ENCODE measurements around the gene HES2.
"Not testable (repeated sequence)": the region's sequence is repeated elsewhere in the genome, so short reads cannot be mapped to it uniquely, and the experiment has no call there.

HES2 gene

DNA sequence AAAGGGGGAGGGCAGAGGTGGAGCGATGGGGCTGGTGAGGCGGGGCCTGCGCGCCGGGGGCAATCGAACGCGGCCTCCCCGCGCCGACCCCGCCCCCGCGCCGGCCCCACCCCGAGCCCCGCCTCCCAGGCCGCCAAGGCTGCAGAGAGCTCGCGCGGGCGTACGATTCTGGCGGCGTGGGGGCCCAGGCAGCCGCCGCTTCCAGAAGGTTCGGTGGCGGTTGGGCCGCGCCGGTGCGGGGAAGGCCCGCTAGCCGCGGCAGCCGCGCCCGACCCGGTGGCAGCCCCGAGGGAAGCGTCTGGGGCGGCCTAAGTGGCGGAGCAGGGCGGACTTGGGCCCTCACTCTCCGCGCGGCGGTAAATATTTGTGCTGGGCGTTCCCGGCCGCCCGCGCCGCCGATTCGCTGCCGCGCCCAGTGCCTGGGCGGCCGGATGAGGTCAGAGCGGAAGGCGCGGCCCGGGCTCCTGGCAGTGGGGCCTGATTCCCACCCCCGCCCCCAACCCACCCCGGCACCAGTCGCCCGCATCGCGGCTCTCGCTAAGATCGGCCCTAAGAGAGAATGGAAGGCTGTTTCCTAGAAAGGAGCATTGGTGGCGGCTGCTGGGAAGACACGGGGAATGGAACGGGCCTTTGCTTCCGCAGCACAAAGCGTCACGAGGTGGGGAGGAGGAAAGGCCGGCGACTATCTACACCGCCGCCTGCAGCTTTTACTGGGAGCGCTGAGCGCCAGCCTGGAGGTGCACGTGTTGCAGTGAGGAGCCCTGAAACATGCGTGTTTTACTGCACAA is 26.1 kb downstream of the HES2 start, which contains the start of gene ACOT7:
Gene ACOT7, minus strand, starts transcription at position 368 of the 788 bp plus-strand sequence. CDS start 368 bp downstream, outside the sequence.
- Mint-ChIP-seq H3K27ac (peak within 1 kb of the TSS; percentile 84 to 90), H3K27me3 (no peaks in the 10 kb centered on the region), H3K9me3 (no peaks in the 10 kb centered on the region), H3K4me3 (peak within 1 kb of the TSS; percentile 79 to 82), H3K36me3 (ENCODE audit: insufficient read depth) (peaks cover 9% of the 10 kb centered on the region), H3K4me1 (ENCODE audit: low read depth in 2 of 2) (peaks cover 13 to 23% of the 10 kb centered on the region in 2 donors)
- ATAC-seq (replicated peaks) (peak; percentile 85), DNase-seq (peak; percentile 88 to 89 (median 89))

DNA sequence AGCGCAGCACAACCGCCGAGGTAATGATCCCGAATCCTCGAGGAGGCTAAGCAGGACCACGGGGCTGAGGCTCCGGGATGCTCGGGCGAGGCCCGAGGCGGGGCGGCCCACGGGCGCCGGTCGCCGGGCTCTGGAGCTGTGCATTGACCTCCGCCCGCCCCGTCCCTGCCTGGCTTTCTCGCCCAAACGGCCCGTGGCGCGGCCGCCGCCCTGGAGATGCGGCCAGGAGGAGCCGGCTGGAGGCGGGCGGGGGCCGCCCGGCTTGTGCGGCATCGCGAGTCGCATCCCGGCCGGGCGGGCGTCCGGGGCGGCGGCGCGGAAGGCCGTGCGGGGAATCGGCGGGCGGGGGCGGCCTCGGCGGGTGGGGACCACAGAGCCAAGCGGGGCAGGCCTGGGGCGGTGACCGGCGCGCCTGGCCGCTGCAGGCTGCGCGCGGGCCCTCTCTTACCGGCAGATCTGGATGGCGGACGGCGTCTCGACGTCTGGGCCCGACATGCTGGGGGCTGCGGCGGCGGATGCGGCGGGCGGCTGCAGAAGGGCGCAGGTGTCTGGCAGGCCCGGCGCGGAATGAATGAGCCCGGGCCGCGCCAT is 26.8 kb downstream of the HES2 start:
- Mint-ChIP-seq H3K9me3 (no peaks in the 10 kb centered on the region), H3K27me3 (no peaks in the 10 kb centered on the region), H3K4me3 (peak overlapping the region; percentile 79 to 82), H3K36me3 (ENCODE audit: insufficient read depth) (peaks cover 9% of the 10 kb centered on the region), H3K27ac (peak overlapping the region; percentile 84 to 90), H3K4me1 (ENCODE audit: low read depth in 2 of 2) (peaks cover 13 to 23% of the 10 kb centered on the region in 2 donors)
- ATAC-seq (replicated peaks) (no peak), DNase-seq (no peak)

DNA sequence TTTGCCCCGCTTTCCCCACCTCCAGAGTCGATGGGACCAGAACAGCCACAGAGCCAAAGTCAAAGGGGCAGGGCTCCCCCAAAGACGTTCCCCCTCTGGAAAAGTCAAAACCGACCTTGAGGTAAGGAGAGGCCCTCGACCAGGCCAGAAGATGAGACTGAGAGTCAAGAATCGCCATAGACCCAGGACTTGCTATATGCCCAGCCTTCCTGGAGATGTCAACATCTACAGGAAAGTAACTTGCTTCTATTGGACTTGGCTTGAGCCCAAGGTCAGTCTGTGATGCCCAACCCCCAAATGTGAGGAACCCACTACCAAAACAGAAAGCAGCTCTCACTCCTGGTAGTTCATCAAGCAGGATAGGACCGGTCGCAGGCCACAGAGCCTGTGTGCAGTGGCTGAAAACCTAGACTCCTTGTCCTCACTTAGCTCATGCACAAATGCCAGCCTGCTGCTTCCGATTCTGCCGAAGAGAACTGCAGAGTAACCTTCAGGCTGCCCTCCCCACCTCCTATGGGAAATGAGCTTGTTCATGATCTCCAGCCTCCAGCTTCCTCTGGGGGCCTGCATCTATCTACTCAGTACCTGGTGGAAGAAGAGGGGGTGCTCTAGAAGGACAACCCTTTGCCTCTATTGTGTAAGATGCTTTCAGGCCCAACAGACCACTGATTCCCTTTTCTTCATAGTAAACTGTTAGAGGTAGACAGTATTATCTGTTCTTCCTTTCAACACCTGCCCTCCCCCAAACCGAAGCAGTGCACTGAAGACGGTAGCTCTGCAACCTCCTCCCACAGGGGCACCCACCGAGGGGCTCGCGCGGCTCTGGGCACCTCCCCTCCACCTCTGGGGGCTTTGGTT is 27.5 kb downstream of the HES2 start:
- H3K27me3 Mint-ChIP-seq = no peaks in the 10 kb centered on the region
- peaks cover 9% of the 10 kb centered on the region for H3K36me3 Mint-ChIP-seq (ENCODE audit: insufficient read depth)

DNA sequence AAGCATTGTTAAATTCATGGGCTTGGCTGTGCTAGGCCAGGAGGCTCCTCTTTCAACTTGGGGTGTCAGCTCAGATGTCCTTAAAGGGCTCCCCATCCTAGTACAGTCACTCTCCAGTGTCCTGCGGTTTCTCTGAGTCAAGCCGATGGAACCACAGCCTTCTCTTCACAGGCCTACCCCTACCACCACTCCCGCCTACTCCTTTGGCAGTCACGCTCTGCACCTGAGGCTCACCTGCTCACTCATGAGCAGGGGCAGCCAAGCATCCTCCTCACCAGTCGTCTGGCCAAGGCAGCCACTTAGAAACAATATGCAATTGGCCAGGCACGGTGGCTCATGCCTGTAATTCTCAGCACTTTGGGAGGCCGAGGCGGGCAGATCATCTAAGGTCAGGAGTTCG is 29.7 kb downstream of the HES2 start:
- no peak overlapping the region for H3K27ac Mint-ChIP-seq
- H3K4me1 Mint-ChIP-seq (ENCODE audit: low read depth in 2 of 2) = peaks cover 13 to 18% of the 10 kb centered on the region in 2 donors
- no peak for ATAC-seq (replicated peaks)
- no peaks in the 10 kb centered on the region for H3K9me3 Mint-ChIP-seq
- H3K4me3 Mint-ChIP-seq = no peak overlapping the region
- H3K36me3 Mint-ChIP-seq (ENCODE audit: insufficient read depth) = peaks cover 9% of the 10 kb centered on the region
- DNase-seq = no peak
- H3K27me3 Mint-ChIP-seq = no peaks in the 10 kb centered on the region

More for the DNA sequence above, 27.5 kb downstream of the HES2 start:
- Mint-ChIP-seq H3K4me1 (ENCODE audit: low read depth in 2 of 2) (peaks cover 13 to 23% of the 10 kb centered on the region in 2 donors), H3K9me3 (no peaks in the 10 kb centered on the region), H3K4me3 (peak overlapping the region; percentile 79 to 82), H3K27ac (peak overlapping the region in 1 of 2 donors; percentile 84)
- ATAC-seq (replicated peaks) (no peak), DNase-seq (peak in 1 of 3 experiments; percentile 18)

DNA sequence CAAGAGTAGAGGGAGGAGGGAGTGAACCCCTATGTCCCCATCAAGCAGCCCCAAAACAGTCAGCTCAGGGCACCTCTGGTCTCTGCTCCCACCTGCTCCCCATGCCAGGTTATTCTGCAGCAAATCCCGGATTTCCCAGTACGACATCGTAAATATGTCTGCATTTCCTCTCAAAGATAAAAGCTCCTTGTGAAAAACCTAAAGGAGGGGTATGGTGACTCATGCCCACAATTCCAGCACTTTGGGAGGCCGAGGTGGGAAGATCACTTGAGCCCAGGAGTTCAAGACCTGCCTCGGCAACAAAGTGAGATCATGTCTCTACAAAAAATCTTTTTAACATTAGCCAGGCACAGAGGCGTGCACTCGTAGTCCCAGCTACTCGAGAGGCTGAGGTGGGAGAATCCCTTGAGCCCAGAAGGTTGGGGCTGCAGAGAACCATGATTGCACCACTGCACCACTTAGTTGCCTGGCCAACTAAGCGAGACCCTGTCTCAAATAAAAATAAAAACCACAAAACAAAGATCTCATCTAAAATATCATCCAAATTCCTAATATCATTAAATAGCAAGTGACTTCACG is 33.3 kb downstream of the HES2 start:
- DNase-seq = no peak

DNA sequence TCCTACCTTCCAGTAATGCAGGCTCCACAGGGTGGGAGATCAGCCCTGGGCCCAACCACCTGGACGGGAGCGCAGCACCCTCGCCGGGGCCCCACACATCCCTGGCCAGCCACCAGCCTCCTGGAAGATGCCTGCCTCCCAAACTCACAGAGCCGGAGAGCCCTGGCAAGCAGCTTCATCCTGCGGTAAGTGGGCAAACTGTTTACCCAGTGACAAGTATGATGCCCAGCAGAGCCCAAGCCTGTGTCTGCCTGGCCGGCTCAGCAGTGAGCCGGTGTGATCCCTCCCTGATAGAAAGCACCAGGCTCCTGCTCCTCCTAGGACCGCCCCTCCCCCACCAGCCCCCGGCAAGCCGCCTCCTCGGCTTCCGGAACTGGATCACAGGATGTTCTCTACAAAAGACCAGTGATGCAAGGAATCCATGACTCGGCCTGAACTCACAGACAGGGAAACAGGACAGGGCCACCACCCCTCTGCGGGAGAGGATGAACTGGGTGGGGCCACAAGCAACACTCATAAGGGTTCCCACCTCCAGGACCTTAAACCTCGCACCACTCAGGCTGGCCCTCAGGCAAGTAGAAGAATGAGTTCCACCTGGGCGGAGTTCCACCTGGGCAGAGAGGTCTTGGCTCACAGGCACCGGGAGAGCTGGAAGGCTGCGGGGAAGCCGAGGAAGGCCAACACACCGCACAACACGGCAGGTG is 34.1 kb downstream of the HES2 start:
- Mint-ChIP-seq H3K36me3 (ENCODE audit: insufficient read depth) (no peaks in the 10 kb centered on the region), H3K4me1 (ENCODE audit: low read depth in 2 of 2) (peaks cover 0 to 1% of the 10 kb centered on the region in 2 donors), H3K27ac (no peak overlapping the region), H3K27me3 (no peaks in the 10 kb centered on the region), H3K4me3 (no peak overlapping the region), H3K9me3 (no peaks in the 10 kb centered on the region)
- no peak for ATAC-seq (replicated peaks)
- DNase-seq = no peak

More for the DNA sequence above, 33.3 kb downstream of the HES2 start:
- Mint-ChIP-seq H3K27ac (no peak overlapping the region), H3K27me3 (no peaks in the 10 kb centered on the region), H3K4me3 (no peak overlapping the region), H3K36me3 (ENCODE audit: insufficient read depth) (no peaks in the 10 kb centered on the region), H3K9me3 (no peaks in the 10 kb centered on the region), H3K4me1 (ENCODE audit: low read depth in 2 of 2) (peaks cover 0 to 1% of the 10 kb centered on the region in 2 donors)
- ATAC-seq (replicated peaks) = no peak

DNA sequence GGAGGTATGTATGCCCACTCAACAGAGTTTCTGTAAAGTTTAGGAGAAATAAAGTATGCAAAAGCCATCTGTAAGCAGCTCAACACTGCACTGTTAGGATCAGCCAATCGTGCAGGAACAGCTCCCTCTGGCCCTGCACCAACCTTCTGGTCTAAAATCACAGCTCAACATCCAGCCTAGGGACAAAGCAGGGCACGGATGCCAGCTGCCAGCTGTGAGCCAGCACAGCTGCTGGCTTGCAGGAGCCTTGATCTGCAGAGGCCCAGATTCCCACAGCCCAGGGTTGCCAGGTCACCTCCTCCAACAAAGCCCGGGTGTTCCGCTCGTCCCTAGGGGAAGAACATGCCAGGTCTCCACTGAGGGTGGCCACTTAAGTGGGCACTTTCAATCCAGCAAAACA is 34.8 kb downstream of the HES2 start:
- no peak for DNase-seq

DNA sequence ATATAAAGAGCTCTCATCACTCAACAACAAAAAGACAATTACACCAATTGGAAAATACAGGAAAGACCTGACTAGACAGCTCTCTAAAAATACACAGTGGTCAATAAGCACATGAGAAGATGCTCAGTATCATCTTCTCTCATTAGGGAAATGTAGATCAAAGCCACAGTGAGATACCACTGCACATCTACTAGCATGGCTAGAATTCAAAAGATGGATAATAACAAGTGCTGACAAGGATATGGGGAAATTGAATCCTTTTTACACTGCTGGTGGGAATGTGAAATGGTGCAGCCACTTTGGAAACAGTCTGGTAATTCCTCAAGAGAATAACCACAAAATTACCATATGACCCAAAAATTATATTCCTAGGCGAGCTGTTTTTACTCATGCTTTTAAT is 35.6 kb downstream of the HES2 start:
- H3K4me1 Mint-ChIP-seq (ENCODE audit: low read depth in 2 of 2) = peaks cover 1 to 4% of the 10 kb centered on the region in 2 donors
- no peaks in the 10 kb centered on the region for H3K9me3 Mint-ChIP-seq
- no peak for ATAC-seq (replicated peaks)
- H3K4me3 Mint-ChIP-seq = no peak overlapping the region
- no peak for DNase-seq
- H3K27me3 Mint-ChIP-seq = no peaks in the 10 kb centered on the region
- H3K27ac Mint-ChIP-seq = no peak overlapping the region
- no peaks in the 10 kb centered on the region for H3K36me3 Mint-ChIP-seq (ENCODE audit: insufficient read depth)

More for the DNA sequence above, 34.8 kb downstream of the HES2 start:
- ATAC-seq (replicated peaks) = no peak
- Mint-ChIP-seq H3K4me3 (no peak overlapping the region), H3K27ac (no peak overlapping the region), H3K4me1 (ENCODE audit: low read depth in 2 of 2) (peaks cover 0 to under 1% of the 10 kb centered on the region in 2 donors), H3K9me3 (no peaks in the 10 kb centered on the region), H3K27me3 (no peaks in the 10 kb centered on the region), H3K36me3 (ENCODE audit: insufficient read depth) (no peaks in the 10 kb centered on the region)

DNA sequence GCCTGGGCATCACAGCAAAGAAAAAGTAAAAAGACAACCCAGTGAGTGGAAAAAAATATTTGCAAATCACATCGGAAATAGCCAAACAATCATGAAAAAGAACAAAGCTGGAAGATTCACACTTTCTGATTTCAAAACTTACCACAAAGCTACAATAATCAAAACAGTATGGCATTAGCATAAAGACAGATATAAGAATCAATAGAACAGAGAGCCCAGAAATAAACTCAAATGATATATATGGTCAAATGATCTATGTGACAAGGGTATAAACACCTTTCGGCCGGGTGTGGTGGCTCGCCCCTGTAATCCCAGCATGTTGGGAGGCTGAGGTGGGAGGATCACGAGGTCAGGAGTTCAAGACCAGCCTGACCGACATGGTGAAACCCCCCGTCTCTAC is 39.7 kb downstream of the HES2 start:
- Mint-ChIP-seq H3K36me3 (ENCODE audit: insufficient read depth) (no peaks in the 10 kb centered on the region), H3K27ac (peak overlapping the region in 1 of 2 donors; percentile 41), H3K9me3 (no peaks in the 10 kb centered on the region), H3K4me3 (no peak overlapping the region), H3K4me1 (ENCODE audit: low read depth in 2 of 2) (peaks cover 1 to 4% of the 10 kb centered on the region in 2 donors), H3K27me3 (no peaks in the 10 kb centered on the region)
- ATAC-seq (replicated peaks) = no peak
- no peak for DNase-seq

DNA sequence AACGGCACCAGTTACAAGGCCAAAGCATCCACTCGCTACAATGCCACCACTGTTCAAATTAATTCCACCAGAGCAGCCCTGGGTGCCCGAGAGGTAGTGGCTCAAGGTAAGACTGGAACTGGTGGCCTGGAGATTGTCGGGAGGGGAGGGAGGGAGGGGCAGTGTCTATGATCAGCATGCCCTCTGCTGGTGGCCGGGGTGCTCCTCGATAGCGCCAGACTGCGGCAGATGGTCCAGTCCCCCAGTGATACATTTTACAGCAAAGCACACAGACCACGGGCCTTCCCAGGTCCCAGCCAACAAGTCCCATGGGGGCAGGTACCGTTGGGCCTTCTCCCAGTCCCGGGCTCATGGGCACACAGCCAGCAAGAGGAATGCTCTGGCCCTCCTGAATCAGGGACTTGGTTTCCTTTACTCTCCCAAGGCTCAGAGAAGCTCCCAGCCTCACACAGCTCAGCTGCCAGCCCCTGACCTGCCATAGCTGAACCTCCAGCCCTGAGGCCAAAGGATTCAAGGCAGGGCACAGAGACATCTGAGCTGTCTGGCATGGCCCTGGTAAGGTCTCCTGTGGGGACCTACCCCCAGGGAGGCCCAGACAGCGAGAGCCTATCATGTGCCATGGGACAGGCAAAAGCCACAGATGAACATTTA is 41.5 kb downstream of the HES2 start:
- ATAC-seq (replicated peaks) (no peak), DNase-seq (no peak)
- no peaks in the 10 kb centered on the region for H3K27me3 Mint-ChIP-seq
- no peaks in the 10 kb centered on the region for H3K9me3 Mint-ChIP-seq
- no peaks in the 10 kb centered on the region for H3K36me3 Mint-ChIP-seq (ENCODE audit: insufficient read depth)
- H3K27ac Mint-ChIP-seq = peak overlapping the region in 1 of 2 donors; percentile 15
- no peak overlapping the region for H3K4me3 Mint-ChIP-seq
- H3K4me1 Mint-ChIP-seq (ENCODE audit: low read depth in 2 of 2) = peaks cover 1 to 4% of the 10 kb centered on the region in 2 donors

DNA sequence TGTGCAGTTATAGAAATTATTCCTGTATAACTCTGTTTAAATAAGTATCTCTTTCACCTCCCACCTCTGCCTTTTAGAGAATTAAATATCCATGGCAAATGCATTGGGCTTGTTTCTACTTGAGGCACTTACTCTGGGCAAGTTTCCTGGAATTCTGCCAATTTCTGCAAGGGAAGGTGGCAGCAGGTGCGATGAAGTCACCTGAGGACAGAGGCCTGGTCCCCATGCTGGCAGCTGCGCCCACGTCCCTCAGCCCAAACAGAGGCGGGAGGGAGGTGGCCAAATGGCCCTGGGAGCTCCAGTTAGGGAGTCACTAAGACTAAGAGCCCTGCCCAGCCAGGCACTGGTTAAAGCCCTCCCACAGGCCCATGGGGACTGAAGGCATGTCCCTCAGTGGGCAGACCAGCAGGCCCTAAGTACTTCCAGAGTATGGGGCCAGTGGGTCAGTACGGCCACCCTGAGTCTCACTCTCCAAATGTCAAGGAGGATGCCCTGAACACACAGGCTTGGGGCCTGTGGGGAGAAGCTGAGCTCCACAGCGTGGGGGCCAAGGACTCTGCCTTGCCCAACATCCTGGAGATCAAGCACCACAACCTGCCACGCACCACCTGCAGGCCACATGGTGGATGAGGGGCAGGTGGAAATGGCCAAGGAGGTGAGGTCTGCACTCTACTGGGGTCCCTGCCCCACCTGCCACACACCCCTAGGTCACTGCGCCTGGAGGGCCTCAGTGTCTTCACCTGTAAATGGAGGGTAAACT is 45.6 kb downstream of the HES2 start:
- H3K27ac Mint-ChIP-seq = no peak overlapping the region
- H3K9me3 Mint-ChIP-seq = no peaks in the 10 kb centered on the region
- peaks cover 3% of the 10 kb centered on the region for H3K36me3 Mint-ChIP-seq (ENCODE audit: insufficient read depth)
- no peak overlapping the region for H3K4me3 Mint-ChIP-seq
- DNase-seq = no peak
- no peaks in the 10 kb centered on the region for H3K4me1 Mint-ChIP-seq (ENCODE audit: low read depth in 2 of 2)
- no peak for ATAC-seq (replicated peaks)
- H3K27me3 Mint-ChIP-seq = no peaks in the 10 kb centered on the region

DNA sequence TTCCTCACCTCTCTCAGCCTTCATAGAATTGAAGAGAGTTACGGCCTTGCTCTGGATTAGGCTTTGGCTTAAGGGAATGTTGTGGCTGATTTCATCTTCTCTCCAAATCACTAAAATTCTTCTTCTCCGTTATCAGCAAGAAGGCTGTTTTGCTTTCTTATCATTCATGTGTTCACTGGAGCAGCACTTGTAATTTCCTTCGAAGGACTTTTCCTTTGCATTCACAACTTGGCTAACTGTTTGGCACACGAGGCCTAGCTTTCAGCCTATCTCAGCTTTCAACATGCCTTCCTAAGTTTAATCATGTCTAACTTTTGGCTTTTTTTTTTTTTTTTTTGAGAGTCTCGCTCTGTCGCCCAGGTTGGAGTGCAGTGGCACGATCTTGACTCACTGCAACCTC is 47.5 kb downstream of the HES2 start:
- not testable (repeated sequence) for H3K4me1 Mint-ChIP-seq (ENCODE audit: low read depth in 2 of 2); ATAC-seq (replicated peaks); H3K36me3 Mint-ChIP-seq (ENCODE audit: insufficient read depth); H3K9me3 Mint-ChIP-seq; DNase-seq; H3K4me3 Mint-ChIP-seq; H3K27me3 Mint-ChIP-seq
- peak overlapping the region in 1 of 2 donors; percentile 66 for H3K27ac Mint-ChIP-seq

Measured in effector memory CD8-positive, alpha-beta T cell (primary cell).